GM12878 (cell line): ENCODE data around the gene APLP1. TPM values are rescaled to one million over a fixed set of nuclear protein-coding genes. Genes with fewer than 3 reads are reported as not detected.

Source experiments
- ATAC-seq: fragments of 200-7000 bp; cut with Tn5 transposase; 3 replicates; pipeline ENCODE4 v1.9.1; 2020; ENCODE audit warnings: mild to moderate bottlenecking, moderate library complexity
- BruUV-seq: library from RNA; stranded (reverse); fragments of 400-500 nt; replicated peaks from 2 replicates; lab custom pipeline; 2021; lab: Mats Ljungman, UMichigan
- CTCF ChIA-PET: fragments of 300-600 bp; sonication (Branson Sonifier 250); formaldehyde crosslinking; extraction: SDS; loops from one replicate; lab custom pipeline; 2021; ENCODE audit warnings: inconsistent platforms; lab: Yijun Ruan, JAX
- POLR2A ChIA-PET: fragments of 350-600 bp; formaldehyde crosslinking; extraction: SDS; loops from one replicate; lab custom pipeline; 2021; ENCODE audit warnings: inconsistent platforms; lab: Charles Lee
- RAD21 ChIA-PET: fragments of 300-600 bp; sonication (Branson Sonifier 250); formaldehyde crosslinking; loops from one replicate; lab custom pipeline; 2023; ENCODE audit warnings: antibody characterized with exemption; ENCODE audit not compliant: unreplicated experiment; lab: Charles Lee
- SMC1A ChIA-PET: fragments of 300-600 bp; sonication (Branson Sonifier 250); formaldehyde crosslinking; loops from one replicate; lab custom pipeline; 2023; ENCODE audit not compliant: unreplicated experiment, uncharacterized antibody; lab: Charles Lee
- DNase-seq: peaks from one replicate; pipeline ENCODE4 v3.0.0-alpha.2; 2011; ENCODE audit warnings: low read depth, low spot score
- FAIRE-seq: peaks from 3 replicates; lab custom pipeline; 2011; peaks lifted over from hg19 to GRCh38; lab: Jason Lieb, UNC
- H2AFZ ChIP-seq: 2 replicates; pipeline ENCODE4 v1.6.0; 2011; ENCODE audit warnings: low read depth, low read length, control low read depth; ENCODE audit not compliant: control insufficient read depth
- H3K27ac ChIP-seq: 2 replicates; pipeline ENCODE4 v1.5.1; 2011; ENCODE audit warnings: control low read depth; ENCODE audit not compliant: control insufficient read depth, insufficient read depth
- H3K27me3 ChIP-seq, 2 experiments: replicated peaks in 1 of 2; 2 replicates each; pipeline versions ENCODE4 v1.6.0 to v1.6.1; 2011; ENCODE audit warnings: low read length in 1 of 2; ENCODE audit not compliant: control insufficient read depth in 2 of 2, insufficient read depth in 2 of 2
- H3K36me3 ChIP-seq, 2 experiments: 2 replicates each; pipeline ENCODE4 v1.5.1; 2011; ENCODE audit warnings: low read length in 1 of 2; ENCODE audit not compliant: control insufficient read depth in 2 of 2, insufficient read depth in 2 of 2
- H3K4me1 ChIP-seq: 2 replicates; pipeline ENCODE4 v1.6.1; 2011; ENCODE audit warnings: mild to moderate bottlenecking, low read length, moderate library complexity, mixed read lengths; ENCODE audit not compliant: control insufficient read depth, insufficient read depth
- H3K4me2 ChIP-seq: 2 replicates; pipeline ENCODE4 v1.6.0; 2011; ENCODE audit warnings: control low read depth; ENCODE audit not compliant: control insufficient read depth, insufficient read depth
- H3K4me3 ChIP-seq: fragments of 200-600 bp; sonication (generic); 2 replicates; pipeline ENCODE4 v1.5.1; 2016
- H3K79me2 ChIP-seq: 2 replicates; pipeline ENCODE4 v1.6.0; 2011; ENCODE audit warnings: low read length; ENCODE audit not compliant: control insufficient read depth, insufficient read depth
- H3K9ac ChIP-seq: 2 replicates; pipeline ENCODE4 v1.8.0; 2011; ENCODE audit warnings: low read length, control low read depth, mixed read lengths; ENCODE audit not compliant: control insufficient read depth, insufficient read depth
- H3K9me3 ChIP-seq: replicated peaks from 3 replicates; pipeline ENCODE4 v1.5.1; 2011; ENCODE audit warnings: mild to moderate bottlenecking, low read length; ENCODE audit not compliant: control insufficient read depth, insufficient read depth
- H4K20me1 ChIP-seq: 2 replicates; pipeline ENCODE4 v1.6.0; 2011; ENCODE audit not compliant: control insufficient read depth, insufficient read depth
- BMI1 ChIP-seq: fragments of 450-650 bp; IDR thresholded peaks from 2 replicates; pipeline ENCODE4 v1.6.1; 2016; ENCODE audit warnings: mild to moderate bottlenecking, moderate library complexity, borderline replicate concordance
- CBFB ChIP-seq: IDR thresholded peaks from 2 replicates; pipeline ENCODE4 v1.6.1; 2016; ENCODE audit warnings: antibody characterized with exemption, low read depth
- CEBPB ChIP-seq, 2 experiments: fragments of 150-350 bp in 1 of 2; IDR thresholded peaks; 2 replicates each; pipeline ENCODE4 v1.6.1; 2012 to 2014; ENCODE audit warnings: low read depth in 2 of 2, low read length in 2 of 2, borderline replicate concordance in 1 of 2, inconsistent platforms in 1 of 2
- ETV6 ChIP-seq, 2 experiments: fragments of 450-650 bp in 1 of 2; IDR thresholded peaks in 1 of 2; conservative IDR thresholded peaks in 1 of 2; 2 replicates each; pipeline ENCODE4 v1.6.1; 2014; ENCODE audit warnings: antibody characterized with exemption in 1 of 2, borderline replicate concordance in 1 of 2, low read depth in 1 of 2, mild to moderate bottlenecking in 1 of 2, moderate library complexity in 1 of 2
- EZH2 ChIP-seq: IDR thresholded peaks from 2 replicates; pipeline ENCODE4 v1.6.1; 2012; ENCODE audit warnings: low read depth, mild to moderate bottlenecking, control low read depth, inconsistent platforms, low read length, borderline replicate concordance; ENCODE audit not compliant: control insufficient read depth
- FOS ChIP-seq: IDR thresholded peaks from 3 replicates; pipeline ENCODE4 v1.6.1; 2011; ENCODE audit warnings: borderline replicate concordance; ENCODE audit not compliant: insufficient read length; ENCODE audit errors: extremely low read depth
- FOXM1 ChIP-seq: IDR thresholded peaks from 2 replicates; pipeline ENCODE4 v1.6.1; 2012; ENCODE audit warnings: low read depth, mild to moderate bottlenecking, inconsistent platforms, low read length, moderate library complexity
- HCFC1 ChIP-seq: fragments of 150-350 bp; IDR thresholded peaks from 2 replicates; pipeline ENCODE4 v1.6.1; 2014; ENCODE audit warnings: low read length
- MYB ChIP-seq: fragments of 150-350 bp; IDR thresholded peaks from 2 replicates; pipeline ENCODE4 v1.6.1; 2014; ENCODE audit warnings: mild to moderate bottlenecking, low read depth, low read length, borderline replicate concordance
- NR2C2 ChIP-seq: IDR thresholded peaks from 2 replicates; pipeline ENCODE4 v1.6.1; 2011; ENCODE audit warnings: borderline replicate concordance, low read depth; ENCODE audit not compliant: control insufficient read depth, insufficient read length
- SREBF2 ChIP-seq: IDR thresholded peaks from 2 replicates; pipeline ENCODE4 v1.6.1; 2012; ENCODE audit warnings: mild to moderate bottlenecking, low read length
- SRF ChIP-seq, 2 experiments: IDR thresholded peaks; 2 replicates each; pipeline ENCODE4 v1.6.1; 2011; ENCODE audit warnings: low read depth in 2 of 2, low read length in 2 of 2, mild to moderate bottlenecking in 1 of 2, moderate library complexity in 1 of 2
- YY1 ChIP-seq: IDR thresholded peaks from 2 replicates; pipeline ENCODE4 v1.6.1; 2011; ENCODE audit warnings: low read depth, mild to moderate bottlenecking, low read length
- ZNF274 ChIP-seq: IDR thresholded peaks from one replicate; pipeline ENCODE4 v1.8.0; 2011; ENCODE audit not compliant: insufficient read length, insufficient read depth
- ZNF622 ChIP-seq: fragments of 450-650 bp; IDR thresholded peaks from 2 replicates; pipeline ENCODE4 v1.6.1; 2017; ENCODE audit warnings: mild to moderate bottlenecking, inconsistent platforms
- WGBS: methylation state at CpG from one replicate; pipeline ENCODE4 v1.1.6; 2016; ENCODE audit warnings: low lambda C conversion rate; ENCODE audit not compliant: insufficient replicate concordance, insufficient coverage; ENCODE audit errors: missing lambda C conversion rate; 5-methylcytosine and 5-hydroxymethylcytosine counted together
- in situ Hi-C: fragments of 300-500 bp; cut with MboI; formaldehyde crosslinking; loops from 9 replicates; pipeline ENCODE4 v1.14.3; 2018; ENCODE audit warnings: mixed read lengths
- intact Hi-C: fragments of 100-400 bp; cut with micrococcal nuclease; formaldehyde crosslinking; loops from one replicate; pipeline ENCODE4 v1.14.2; 2022; ENCODE audit not compliant: unreplicated experiment
- polyA plus RNA-seq, 11 experiments: library from polyadenylated mRNA; depleted of rRNA in 4 of 11; unstranded in 6 of 11; stranded (reverse) in 5 of 11; fragments of >200 nt; fragmentation: Nextera tagmentation in 4 of 11; fragmentation: Illumina TruSeq in 1 of 11; extraction: Ambion mirVana in 4 of 11; extraction: Trizol in 1 of 11; gene quantifications; 1 replicate in 1 of 11; 2 replicates in 10 of 11; pipeline versions ENCODE4 v1.2.1 to v1.2.3, GENCODE V29; 2011 to 2016; ENCODE audit warnings: inconsistent platforms in 2 of 11, missing spikeins in 2 of 11, low read depth in 1 of 11
- total RNA-seq, 4 experiments: library from RNA; depleted of rRNA in 3 of 4; stranded (reverse); fragments of >200 nt in 3 of 4; fragmentation: Illumina TruSeq in 1 of 4; extraction: Trizol in 1 of 4; gene quantifications; 2 replicates each; pipeline versions ENCODE4 v1.2.1 to v1.2.3, GENCODE V29; 2013 to 2021
- TF ChIP-seq, protein P1 (sequence below): fragments of 150-350 bp; IDR thresholded peaks from 2 replicates; pipeline ENCODE4 v1.6.1; 2014; ENCODE audit warnings: mild to moderate bottlenecking, low read depth, low read length
- TF ChIP-seq, protein P2 (sequence below): IDR thresholded peaks from 2 replicates; pipeline ENCODE4 v1.6.1; 2012; ENCODE audit warnings: mild to moderate bottlenecking, low read depth, low read length

APLP1 gene
- total and polyA plus RNA-seq, 10 of the 15 experiments (the other 5 are each of a cell fraction or from before 2014, with no cell fraction given), result 0.07 to 2.2 (median 0.91) TPM; not detected in 1

DNA sequence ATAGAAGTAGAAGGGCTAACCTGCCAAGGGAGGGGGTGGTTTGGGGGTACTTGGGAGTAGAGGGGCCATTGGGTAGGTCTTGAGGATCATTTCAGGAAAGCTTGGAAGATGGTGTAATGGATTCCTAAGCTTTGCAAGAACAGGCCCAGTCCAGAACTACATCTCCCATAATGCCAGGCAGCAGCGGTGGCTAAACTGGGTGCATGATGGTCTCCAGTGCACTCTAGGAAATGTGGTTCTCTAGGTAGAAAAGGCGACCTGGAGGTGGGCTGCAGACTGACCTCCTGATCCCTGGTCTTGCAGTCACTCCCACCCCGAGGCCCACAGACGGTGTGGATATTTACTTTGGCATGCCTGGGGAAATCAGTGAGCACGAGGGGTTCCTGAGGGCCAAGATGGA lies 3.8 kb downstream of the APLP1 start (continued):
- no peak for TF ChIP-seq ZNF274
- TF ChIP-seq NR2C2, result no peak
- TF ChIP-seq YY1, result 0 out of 2 replicates have a peak, but pooled peaks have one; percentile 29
- TF ChIP-seq, protein P1, sequence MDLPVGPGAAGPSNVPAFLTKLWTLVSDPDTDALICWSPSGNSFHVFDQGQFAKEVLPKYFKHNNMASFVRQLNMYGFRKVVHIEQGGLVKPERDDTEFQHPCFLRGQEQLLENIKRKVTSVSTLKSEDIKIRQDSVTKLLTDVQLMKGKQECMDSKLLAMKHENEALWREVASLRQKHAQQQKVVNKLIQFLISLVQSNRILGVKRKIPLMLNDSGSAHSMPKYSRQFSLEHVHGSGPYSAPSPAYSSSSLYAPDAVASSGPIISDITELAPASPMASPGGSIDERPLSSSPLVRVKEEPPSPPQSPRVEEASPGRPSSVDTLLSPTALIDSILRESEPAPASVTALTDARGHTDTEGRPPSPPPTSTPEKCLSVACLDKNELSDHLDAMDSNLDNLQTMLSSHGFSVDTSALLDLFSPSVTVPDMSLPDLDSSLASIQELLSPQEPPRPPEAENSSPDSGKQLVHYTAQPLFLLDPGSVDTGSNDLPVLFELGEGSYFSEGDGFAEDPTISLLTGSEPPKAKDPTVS, result no peak
- no peak for TF ChIP-seq CBFB
- TF ChIP-seq SRF (IDR thresholded peaks at IDR 0.05; ENCODE audit: low read depth in 2 of 2, low read length in 2 of 2), result no peak
- no peak for TF ChIP-seq EZH2
- TF ChIP-seq HCFC1, result peak; percentile 50
- TF ChIP-seq CEBPB (IDR thresholded peaks at IDR 0.05; ENCODE audit: borderline replicate concordance in 1 of 2, low read depth in 2 of 2, low read length in 2 of 2), result no peak
- no peak for TF ChIP-seq BMI1

DNA sequence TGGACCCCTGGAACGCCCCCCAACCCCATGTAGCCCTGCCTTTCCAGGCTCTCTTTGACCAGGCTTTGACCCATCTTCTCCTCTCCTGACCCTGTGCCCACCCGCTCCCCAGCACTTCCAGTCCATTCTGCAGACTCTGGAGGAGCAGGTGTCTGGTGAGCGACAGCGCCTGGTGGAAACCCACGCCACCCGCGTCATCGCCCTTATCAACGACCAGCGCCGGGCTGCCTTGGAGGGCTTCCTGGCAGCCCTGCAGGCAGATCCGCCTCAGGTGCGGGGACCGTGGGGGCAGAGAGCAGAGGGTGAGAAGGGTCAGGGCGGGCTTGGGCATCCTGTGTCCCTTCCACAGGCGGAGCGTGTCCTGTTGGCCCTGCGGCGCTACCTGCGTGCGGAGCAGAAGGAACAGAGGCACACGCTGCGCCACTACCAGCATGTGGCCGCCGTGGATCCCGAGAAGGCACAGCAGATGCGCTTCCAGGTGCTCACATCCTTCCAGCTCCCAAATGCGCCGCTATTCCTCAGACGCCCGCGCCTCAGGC lies 6.1 kb downstream of the APLP1 start:
- POLR2A ChIA-PET, result no interaction called here
- SMC1A ChIA-PET, result no interaction called here
- Histone ChIP-seq H3K79me2 (no peaks in the 10 kb centered on the region), H3K9ac (no peak overlapping the region), H3K4me3 (no peak overlapping the region), H3K4me2 (no peak overlapping the region), H3K27ac (no peak overlapping the region), H3K27me3 (no peaks in the 10 kb centered on the region; a peak in 1 of 4 replicates), H3K36me3 (no peaks in the 10 kb centered on the region), H3K9me3 (no peaks in the 10 kb centered on the region), H4K20me1 (no peaks in the 10 kb centered on the region), H3K4me1 (peaks cover 7% of the 10 kb centered on the region), H2AFZ (no peak overlapping the region)
- DNase-seq, result no peak
- CTCF ChIA-PET, result no interaction called here
- intact Hi-C loops, result no loop called here
- no peak for ATAC-seq
- no peak for FAIRE-seq
- no TSS peak for BruUV-seq
- RAD21 ChIA-PET, result interaction anchor here (1.0 kb wide), 1 partner anchor 57 kb away, joined by 3 read pairs; no protein-coding TSS in a partner anchor
- in situ Hi-C loops, result no loop called here
- WGBS, result 77% methylated on average over 32 of the region's 32 CpGs
- TF ChIP-seq HCFC1 (no peak), ETV6 (conservative IDR thresholded peaks at IDR 0.05 in 1 of 2, IDR thresholded peaks at IDR 0.05 in 1 of 2; ENCODE audit: borderline replicate concordance in 1 of 2, low read depth in 1 of 2) (no peak), FOXM1 (no peak), SREBF2 (no peak), MYB (no peak), ZNF622 (no peak), FOS (no peak)
- TF ChIP-seq, protein P2, sequence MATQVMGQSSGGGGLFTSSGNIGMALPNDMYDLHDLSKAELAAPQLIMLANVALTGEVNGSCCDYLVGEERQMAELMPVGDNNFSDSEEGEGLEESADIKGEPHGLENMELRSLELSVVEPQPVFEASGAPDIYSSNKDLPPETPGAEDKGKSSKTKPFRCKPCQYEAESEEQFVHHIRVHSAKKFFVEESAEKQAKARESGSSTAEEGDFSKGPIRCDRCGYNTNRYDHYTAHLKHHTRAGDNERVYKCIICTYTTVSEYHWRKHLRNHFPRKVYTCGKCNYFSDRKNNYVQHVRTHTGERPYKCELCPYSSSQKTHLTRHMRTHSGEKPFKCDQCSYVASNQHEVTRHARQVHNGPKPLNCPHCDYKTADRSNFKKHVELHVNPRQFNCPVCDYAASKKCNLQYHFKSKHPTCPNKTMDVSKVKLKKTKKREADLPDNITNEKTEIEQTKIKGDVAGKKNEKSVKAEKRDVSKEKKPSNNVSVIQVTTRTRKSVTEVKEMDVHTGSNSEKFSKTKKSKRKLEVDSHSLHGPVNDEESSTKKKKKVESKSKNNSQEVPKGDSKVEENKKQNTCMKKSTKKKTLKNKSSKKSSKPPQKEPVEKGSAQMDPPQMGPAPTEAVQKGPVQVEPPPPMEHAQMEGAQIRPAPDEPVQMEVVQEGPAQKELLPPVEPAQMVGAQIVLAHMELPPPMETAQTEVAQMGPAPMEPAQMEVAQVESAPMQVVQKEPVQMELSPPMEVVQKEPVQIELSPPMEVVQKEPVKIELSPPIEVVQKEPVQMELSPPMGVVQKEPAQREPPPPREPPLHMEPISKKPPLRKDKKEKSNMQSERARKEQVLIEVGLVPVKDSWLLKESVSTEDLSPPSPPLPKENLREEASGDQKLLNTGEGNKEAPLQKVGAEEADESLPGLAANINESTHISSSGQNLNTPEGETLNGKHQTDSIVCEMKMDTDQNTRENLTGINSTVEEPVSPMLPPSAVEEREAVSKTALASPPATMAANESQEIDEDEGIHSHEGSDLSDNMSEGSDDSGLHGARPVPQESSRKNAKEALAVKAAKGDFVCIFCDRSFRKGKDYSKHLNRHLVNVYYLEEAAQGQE, result no peak
